Activated CD4-positive, alpha-beta memory T cell treated with anti-CD3 and anti-CD28 coated beads for 36 hours (primary cell): ENCODE measurements around the gene NEUROD2. TPM values are rescaled to one million over a fixed set of nuclear protein-coding genes. Genes with fewer than 3 reads are reported as not detected.
A peak's percentile ranks its signal among the peaks of the same experiment; 100 is the strongest.

Experiments
- CTCF ChIA-PET: fragments of 350-600 bp; sonication (Branson Sonifier 250); formaldehyde crosslinking; loops from one replicate; lab custom pipeline; 2021; ENCODE audit warnings: antibody characterized with exemption, inconsistent platforms; lab: Charles Lee
- POLR2A ChIA-PET: fragments of 350-600 bp; sonication (Branson Sonifier 250); formaldehyde crosslinking; loops from one replicate; lab custom pipeline; 2021; ENCODE audit warnings: antibody characterized with exemption; lab: Charles Lee
- DNase-seq: peaks from one replicate; pipeline ENCODE4 v3.0.0-alpha.2; 2020
- H3K27ac Mint-ChIP-seq: one replicate; pipeline ENCODE4 v1.8.0; 2021; ENCODE audit warnings: mixed read lengths
- H3K27me3 Mint-ChIP-seq: one replicate; pipeline ENCODE4 v1.8.0; 2021; ENCODE audit warnings: mixed read lengths
- H3K36me3 Mint-ChIP-seq: one replicate; pipeline ENCODE4 v1.8.0; 2021; ENCODE audit warnings: mixed read lengths
- H3K4me1 Mint-ChIP-seq: one replicate; pipeline ENCODE4 v1.8.0; 2021; ENCODE audit warnings: low read depth, mixed read lengths
- H3K4me3 Mint-ChIP-seq: one replicate; pipeline ENCODE4 v1.8.0; 2021; ENCODE audit warnings: mild to moderate bottlenecking, mixed read lengths
- H3K9me3 Mint-ChIP-seq: one replicate; pipeline ENCODE4 v1.8.0; 2021; ENCODE audit warnings: mixed read lengths
- intact Hi-C: fragments of 100-400 bp; cut with micrococcal nuclease; formaldehyde crosslinking; loops from one replicate; pipeline ENCODE4 v1.15.1; 2023
- total RNA-seq, 2 experiments: library from RNA; stranded (reverse); gene quantifications; one replicate each; pipeline ENCODE4 v1.2.3, GENCODE V29; 2021

NEUROD2 gene
- total RNA-seq, 2 experiments from 2014 or later: not detected

DNA sequence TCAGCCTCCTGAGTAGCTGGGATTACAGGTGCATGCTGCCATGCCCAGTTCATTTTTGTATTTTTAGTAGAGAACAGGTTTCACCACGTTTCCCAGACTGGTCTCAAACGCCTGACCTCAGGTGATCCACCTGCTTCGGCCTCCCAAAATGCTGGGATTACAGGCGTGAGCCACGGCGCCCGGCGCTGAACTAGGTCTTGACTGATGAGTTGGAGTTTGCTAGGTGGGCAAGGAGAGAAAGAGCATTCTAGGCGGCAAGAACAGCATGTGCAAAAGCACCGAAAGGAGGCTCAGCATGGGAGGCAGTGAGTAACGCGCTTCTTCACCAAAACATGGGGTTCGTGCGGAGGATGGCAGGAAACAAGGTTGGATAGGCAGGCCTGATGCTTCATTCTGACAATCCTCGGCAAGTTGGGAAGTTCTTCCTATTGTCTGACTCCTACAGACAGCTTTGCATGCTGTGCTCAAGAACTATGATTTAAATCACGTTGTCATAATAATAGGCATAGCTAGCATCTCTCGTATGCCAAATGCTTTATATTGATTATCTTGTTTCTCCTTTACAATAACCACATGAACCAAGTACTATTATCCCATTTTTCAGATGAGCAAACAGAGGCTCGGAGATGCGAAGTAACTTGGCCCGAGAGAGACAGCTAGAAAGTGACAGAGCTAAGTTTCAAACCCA lies 26.5 kb downstream of the NEUROD2 start:
- Mint-ChIP-seq H3K27ac (no peak overlapping the region), H3K4me3 (no peak overlapping the region), H3K9me3 (no peaks in the 10 kb centered on the region), H3K4me1 (no peaks in the 10 kb centered on the region), H3K27me3 (no peaks in the 10 kb centered on the region), H3K36me3 (peaks cover 2% of the 10 kb centered on the region)
- ChIA-PET CTCF (interaction anchor here (1.0 to 1.8 kb wide), 2 partner anchors 33 to 40 kb away, joined by 4 to 5 read pairs; no protein-coding TSS in a partner anchor), POLR2A (no interaction called here)
- no peak for DNase-seq
- intact Hi-C loops: no loop called here

DNA sequence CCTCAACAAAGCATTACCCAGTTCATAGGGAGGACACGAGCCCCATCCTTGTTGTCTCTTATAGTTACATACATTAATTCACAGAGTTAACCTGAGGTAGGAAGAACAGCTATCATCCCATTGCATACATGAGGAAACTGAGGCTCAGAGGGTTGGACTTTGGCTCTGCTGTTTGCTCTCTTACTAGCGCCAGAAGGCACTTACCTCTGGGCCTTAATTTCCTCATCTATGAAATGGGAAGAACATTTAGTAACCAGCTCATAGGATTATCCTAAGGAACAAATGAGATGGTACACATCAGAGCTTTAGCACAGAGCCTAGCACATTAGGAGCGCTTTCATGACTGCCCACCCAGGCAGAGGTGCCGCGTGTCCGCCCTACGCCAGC lies 27.6 kb downstream of the NEUROD2 start:
- CTCF ChIA-PET: interaction anchor here (1.5 to 1.8 kb wide), 3 partner anchors 32 to 43 kb away, joined by 5 to 6 read pairs (median 5); no protein-coding TSS in a partner anchor
- POLR2A ChIA-PET: interaction anchor here (0.6 kb wide), 1 partner anchor 1234 kb away, joined by 3 read pairs; no protein-coding TSS in a partner anchor
- Mint-ChIP-seq H3K9me3 (no peaks in the 10 kb centered on the region), H3K4me3 (no peak overlapping the region), H3K36me3 (peaks cover 2% of the 10 kb centered on the region), H3K27ac (no peak overlapping the region), H3K27me3 (no peaks in the 10 kb centered on the region), H3K4me1 (no peaks in the 10 kb centered on the region)
- intact Hi-C loops: no loop called here
- DNase-seq: no peak

DNA sequence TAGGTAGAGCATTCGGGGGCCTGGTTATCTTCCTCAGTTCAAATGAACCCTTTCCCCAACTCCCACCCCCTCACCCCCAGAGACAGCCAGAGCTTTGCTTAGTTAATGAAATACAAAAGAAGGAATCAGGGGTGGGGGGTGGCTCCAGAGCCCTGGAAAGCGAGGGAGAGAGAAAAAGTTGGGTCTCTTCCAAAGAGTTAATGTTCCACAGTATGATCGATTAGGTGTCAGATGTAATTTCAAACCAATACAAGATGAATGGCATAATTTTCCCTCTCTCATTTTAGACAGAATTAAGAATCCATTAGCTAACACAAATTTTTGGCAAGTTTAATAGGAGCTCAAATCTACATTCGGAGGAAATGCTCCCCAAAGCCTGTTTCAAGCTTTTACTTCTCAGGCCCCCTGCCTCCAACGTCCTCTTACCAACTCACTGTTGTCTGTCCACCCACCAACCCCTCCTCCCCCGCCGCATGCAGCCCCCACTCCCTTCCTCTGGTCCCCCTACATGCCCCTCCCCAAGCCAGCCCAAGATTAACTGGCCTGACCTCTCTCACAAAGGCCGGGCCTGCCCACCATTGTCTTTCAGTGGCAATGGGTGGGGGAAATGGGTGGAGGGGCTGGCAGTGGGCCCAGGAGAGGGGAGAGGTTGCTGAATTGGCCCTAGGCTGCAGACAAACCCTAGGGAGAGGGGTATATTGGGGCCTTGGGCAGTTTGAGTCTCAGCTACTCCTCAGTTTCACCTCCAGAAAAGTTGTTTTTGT lies 28.2 kb downstream of the NEUROD2 start:
- H3K4me3 Mint-ChIP-seq: no peak overlapping the region

DNA sequence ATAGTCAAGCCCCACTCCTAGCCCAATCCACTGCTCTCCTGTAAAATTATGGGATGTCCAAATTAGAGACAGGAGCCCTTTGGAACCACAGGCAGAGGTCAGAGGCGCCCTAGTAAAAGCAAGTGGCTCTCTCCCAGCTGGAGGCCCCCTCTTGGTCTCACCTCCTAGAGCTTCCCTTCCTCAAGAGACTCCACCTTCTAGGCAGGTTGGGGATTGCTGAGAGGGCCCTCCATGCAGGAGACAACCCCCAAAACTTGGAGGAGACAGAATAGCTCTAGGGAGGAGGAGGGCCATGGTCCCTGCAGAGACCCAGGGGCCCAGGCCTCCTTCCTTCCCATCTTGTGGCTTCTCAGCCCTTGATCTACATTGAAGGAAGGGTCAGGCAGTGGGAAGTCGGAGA lies 29.4 kb downstream of the NEUROD2 start:
- no peak for DNase-seq
- peaks cover 2% of the 10 kb centered on the region for H3K36me3 Mint-ChIP-seq
- peaks cover 4% of the 10 kb centered on the region for H3K27me3 Mint-ChIP-seq
- POLR2A ChIA-PET: no interaction called here
- H3K9me3 Mint-ChIP-seq: no peaks in the 10 kb centered on the region
- H3K4me3 Mint-ChIP-seq: no peak overlapping the region
- intact Hi-C loops: no loop called here
- H3K27ac Mint-ChIP-seq: no peak overlapping the region
- CTCF ChIA-PET: interaction anchor here (1.1 to 1.3 kb wide), 3 partner anchors 43 to 152 kb away, joined by 4 to 5 read pairs (median 4); partner anchors contain the start of gene MIEN1
- peaks cover 4% of the 10 kb centered on the region for H3K4me1 Mint-ChIP-seq

More for the DNA sequence above, 28.2 kb downstream of the NEUROD2 start:
- POLR2A ChIA-PET: no interaction called here
- intact Hi-C loops: no loop called here
- CTCF ChIA-PET: interaction anchor here (1.2 to 1.8 kb wide), 4 partner anchors 32 to 151 kb away, joined by 4 to 6 read pairs (median 5); partner anchors contain the start of gene MIEN1
- Mint-ChIP-seq H3K9me3 (no peaks in the 10 kb centered on the region), H3K27ac (no peak overlapping the region), H3K27me3 (no peaks in the 10 kb centered on the region), H3K36me3 (peaks cover 2% of the 10 kb centered on the region), H3K4me1 (no peaks in the 10 kb centered on the region)
- no peak for DNase-seq

DNA sequence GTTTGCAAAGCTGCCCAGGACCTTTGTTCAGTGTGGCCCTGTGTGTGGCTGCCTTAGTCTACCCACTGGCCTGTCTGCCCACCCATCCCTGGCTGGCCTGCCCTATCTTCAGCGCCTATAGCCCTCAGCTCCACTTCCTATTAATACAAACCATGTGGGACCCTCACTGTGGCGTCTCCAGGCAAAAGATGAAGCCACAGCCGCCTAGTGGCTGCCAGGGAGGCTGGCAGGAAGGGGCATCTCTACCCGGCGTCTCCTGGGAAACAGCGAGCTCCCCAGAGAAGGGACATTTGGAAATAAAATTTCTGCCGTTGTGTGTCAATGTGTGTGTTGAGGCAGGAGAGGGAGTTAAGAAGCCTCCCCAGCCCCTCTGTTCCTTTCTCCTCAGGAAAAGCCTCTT lies 31.5 kb downstream of the NEUROD2 start:
- Mint-ChIP-seq H3K27me3 (peaks cover 4% of the 10 kb centered on the region), H3K4me1 (peaks cover 7% of the 10 kb centered on the region), H3K27ac (no peak overlapping the region), H3K9me3 (peaks cover 4% of the 10 kb centered on the region), H3K4me3 (no peak overlapping the region), H3K36me3 (peaks cover 11% of the 10 kb centered on the region)
- CTCF ChIA-PET: interaction anchor here (1.0 to 1.3 kb wide), 4 partner anchors 12 to 47 kb away, joined by 3 to 5 read pairs (median 4); no protein-coding TSS in a partner anchor
- DNase-seq: peak; percentile 15
- intact Hi-C loops: no loop called here
- POLR2A ChIA-PET: no interaction called here

DNA sequence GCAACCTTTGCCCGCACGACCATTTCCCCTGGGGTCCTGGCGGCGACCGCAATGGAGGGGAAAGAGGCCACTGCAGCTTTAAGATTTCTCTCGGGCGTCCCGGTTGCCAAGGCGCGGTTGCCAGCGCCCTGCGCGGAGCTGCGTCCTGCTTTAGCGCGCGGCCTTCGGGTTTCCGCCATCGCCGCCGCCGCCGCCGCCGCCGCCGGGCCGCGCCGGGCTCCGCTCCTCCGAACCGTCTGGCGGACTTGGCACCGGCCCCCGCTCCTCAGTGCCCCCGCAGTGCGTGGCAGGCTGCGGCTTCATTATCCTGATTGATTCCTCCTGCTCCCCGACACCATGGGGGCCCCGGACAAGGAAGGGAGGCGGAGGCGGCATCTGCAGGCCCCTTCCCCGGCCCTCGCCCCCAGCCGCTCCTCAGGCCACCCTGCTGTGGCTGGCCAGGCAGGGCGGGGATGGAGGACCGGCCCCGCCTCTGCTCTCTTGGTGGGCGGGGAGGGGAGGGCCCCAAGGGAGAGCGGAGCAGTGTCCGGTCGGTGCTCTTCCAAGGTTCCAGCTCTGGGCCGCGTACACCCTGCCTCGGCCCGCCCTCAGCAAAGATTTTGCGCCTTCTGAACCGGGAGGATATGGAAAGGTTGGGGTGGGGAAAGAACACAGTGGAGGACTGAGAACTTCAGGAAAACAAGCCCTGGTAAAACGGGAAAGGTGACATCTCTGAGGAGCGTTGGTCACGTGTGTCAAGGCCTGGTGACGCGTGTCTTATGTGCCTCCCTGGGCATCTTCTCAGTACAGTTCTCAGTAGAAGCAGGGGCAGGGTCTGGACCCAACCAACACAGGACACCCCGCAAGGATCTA lies 34.0 kb downstream of the NEUROD2 start:
- peaks cover 4% of the 10 kb centered on the region for H3K27me3 Mint-ChIP-seq
- peaks cover 34% of the 10 kb centered on the region for H3K36me3 Mint-ChIP-seq
- POLR2A ChIA-PET: no interaction called here
- no peak overlapping the region for H3K27ac Mint-ChIP-seq
- intact Hi-C loops: no loop called here
- peak overlapping the region; percentile 78 for H3K4me3 Mint-ChIP-seq
- peaks cover 11% of the 10 kb centered on the region for H3K9me3 Mint-ChIP-seq
- CTCF ChIA-PET: interaction anchor here (0.8 to 1.5 kb wide), 2 partner anchors 47 to 50 kb away, joined by 4 to 8 read pairs; no protein-coding TSS in a partner anchor
- DNase-seq: peak; percentile 58
- peaks cover 7% of the 10 kb centered on the region for H3K4me1 Mint-ChIP-seq

DNA sequence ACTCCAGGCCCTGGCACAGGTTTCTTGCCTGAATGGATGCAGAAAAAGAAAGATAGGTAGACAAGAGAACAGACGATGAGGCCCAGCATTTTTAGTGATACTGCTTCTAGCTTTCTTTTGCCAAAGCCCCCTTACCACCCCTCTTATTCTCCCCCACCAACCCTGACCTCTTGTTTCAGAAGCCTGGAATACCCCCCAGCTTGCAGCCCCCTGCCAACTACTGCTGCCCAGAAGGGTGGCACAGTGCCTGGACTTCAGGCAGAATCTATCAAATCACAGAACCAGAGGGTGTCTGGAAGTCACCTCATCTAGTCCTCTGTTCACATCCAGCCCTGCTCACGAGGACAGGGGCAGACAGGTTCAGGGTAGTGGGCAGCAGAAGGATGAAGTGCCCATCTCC lies 35.6 kb downstream of the NEUROD2 start:
- peaks cover 11% of the 10 kb centered on the region for H3K9me3 Mint-ChIP-seq
- no peak overlapping the region for H3K4me3 Mint-ChIP-seq
- H3K4me1 Mint-ChIP-seq: peaks cover 7% of the 10 kb centered on the region
- no peak overlapping the region for H3K27ac Mint-ChIP-seq
- peaks cover 4% of the 10 kb centered on the region for H3K27me3 Mint-ChIP-seq
- intact Hi-C loops: no loop called here
- peaks cover 47% of the 10 kb centered on the region for H3K36me3 Mint-ChIP-seq
- CTCF ChIA-PET: interaction anchor here (1.2 kb wide), 1 partner anchor 50 kb away, joined by 4 read pairs; no protein-coding TSS in a partner anchor
- DNase-seq: no peak
- POLR2A ChIA-PET: no interaction called here

DNA sequence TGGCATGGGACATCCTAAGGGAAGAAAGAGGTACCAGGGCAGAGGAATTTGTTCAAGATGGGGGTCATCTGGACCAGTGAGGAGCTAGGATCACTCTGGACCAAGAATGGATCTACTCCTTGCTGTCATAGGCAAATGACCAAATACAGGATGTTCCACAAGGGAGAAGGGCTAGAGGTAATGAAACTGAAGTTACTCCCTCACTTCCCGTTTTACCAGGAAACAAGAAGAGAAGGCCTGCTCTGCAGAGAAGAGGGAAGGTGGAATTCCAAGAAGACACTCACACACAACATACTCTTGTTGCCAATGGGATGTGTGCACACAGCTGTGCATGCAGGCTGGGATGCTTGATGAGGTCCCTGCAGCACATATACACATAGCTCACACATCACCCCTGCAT lies 38.6 kb downstream of the NEUROD2 start:
- Mint-ChIP-seq H3K27me3 (peaks cover 3% of the 10 kb centered on the region), H3K9me3 (peaks cover 11% of the 10 kb centered on the region), H3K36me3 (peaks cover 61% of the 10 kb centered on the region), H3K4me1 (peaks cover 6% of the 10 kb centered on the region), H3K27ac (no peak overlapping the region), H3K4me3 (no peak overlapping the region)
- intact Hi-C loops: no loop called here
- ChIA-PET POLR2A (no interaction called here), CTCF (interaction anchor here (1.1 to 1.8 kb wide), 2 partner anchors 22 to 53 kb away, joined by 3 to 7 read pairs; no protein-coding TSS in a partner anchor)
- no peak for DNase-seq

DNA sequence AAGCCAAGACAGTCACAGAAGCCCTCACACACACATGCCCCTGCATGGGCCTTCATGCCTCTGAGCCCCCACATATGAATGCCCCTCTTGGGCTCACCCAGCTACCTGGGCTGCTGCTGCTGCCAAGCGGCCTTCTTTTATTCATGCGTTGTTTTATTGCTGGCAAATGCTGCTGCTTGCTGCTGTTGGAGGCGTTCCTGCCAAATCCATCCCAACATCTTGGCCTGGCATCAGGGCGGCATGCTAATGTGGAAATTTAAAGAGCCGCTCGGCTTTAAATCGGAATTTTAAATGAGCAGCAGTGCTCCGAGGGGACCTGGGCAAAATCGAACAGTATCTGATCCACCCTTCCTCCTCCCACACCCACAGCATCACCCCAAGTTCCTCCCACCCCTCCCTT lies 39.0 kb downstream of the NEUROD2 start:
- Mint-ChIP-seq H3K27me3 (no peaks in the 10 kb centered on the region), H3K9me3 (peaks cover 11% of the 10 kb centered on the region), H3K27ac (no peak overlapping the region), H3K4me1 (peaks cover 3% of the 10 kb centered on the region), H3K4me3 (no peak overlapping the region), H3K36me3 (peaks cover 63% of the 10 kb centered on the region)
- ChIA-PET POLR2A (no interaction called here), CTCF (interaction anchor here (1.1 to 1.8 kb wide), 2 partner anchors 21 to 54 kb away, joined by 3 to 7 read pairs; no protein-coding TSS in a partner anchor)
- DNase-seq: no peak
- intact Hi-C loops: no loop called here

DNA sequence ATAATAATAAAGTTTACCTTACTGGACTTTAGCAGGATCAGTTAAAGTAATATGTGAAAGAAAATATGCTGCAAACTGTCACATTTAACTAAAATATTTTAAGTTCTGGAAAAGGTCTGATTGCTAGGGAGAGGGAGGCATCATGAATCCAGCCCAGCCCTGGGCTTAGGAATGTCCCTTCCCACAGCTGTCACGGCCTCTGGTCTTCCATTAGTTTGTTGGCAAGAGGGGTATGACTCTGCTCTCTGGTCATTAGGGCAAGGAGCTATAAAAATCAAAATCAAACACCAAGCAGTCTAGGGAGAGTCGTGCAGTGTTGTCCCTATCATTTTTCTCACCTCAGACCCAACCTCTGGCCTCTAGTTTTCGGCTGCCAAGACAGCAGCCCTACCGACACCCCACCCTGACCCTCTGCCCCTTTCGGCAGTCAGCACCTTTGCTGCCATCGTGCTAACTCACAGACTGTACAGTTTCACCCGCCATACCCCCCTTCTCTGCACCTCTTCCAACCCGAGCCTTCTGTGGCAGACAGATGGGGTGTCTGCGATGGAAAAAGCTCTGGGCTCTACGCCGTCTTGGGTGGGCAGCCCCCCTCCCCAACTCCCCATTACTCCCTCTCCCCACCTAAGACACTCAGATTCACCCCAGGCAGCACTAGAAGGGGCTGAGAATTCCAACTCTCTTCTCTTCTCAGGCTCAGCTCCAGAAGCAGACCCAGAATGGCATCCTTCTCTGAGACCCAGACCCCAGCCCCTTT lies 41.4 kb downstream of the NEUROD2 start:
- CTCF ChIA-PET: interaction anchor here (1.9 to 2.7 kb wide), 2 partner anchors 19 to 57 kb away, joined by 4 to 10 read pairs; no protein-coding TSS in a partner anchor
- POLR2A ChIA-PET: no interaction called here
- Mint-ChIP-seq H3K27ac (no peak overlapping the region), H3K27me3 (no peaks in the 10 kb centered on the region), H3K4me1 (no peaks in the 10 kb centered on the region), H3K36me3 (peaks cover 56% of the 10 kb centered on the region), H3K4me3 (no peak overlapping the region), H3K9me3 (peaks cover 8% of the 10 kb centered on the region)
- no peak for DNase-seq
- intact Hi-C loops: no loop called here
